ENCODE measurements around the gene KRT76.

- TF ChIP-seq EP300 (IDR thresholded peaks at IDR 0.05) = no peak
- TF ChIP-seq CTCF (IDR thresholded peaks at IDR 0.05) = no peak
- TF ChIP-seq POLR2A (IDR thresholded peaks at IDR 0.05) = no peak
Observed at GRCh38 chr12:52776435-52776834, 710 bp downstream of the KRT76 start.

All from tibial nerve (tissue), 4 donors.